Left renal pelvis (tissue), 4 donors: ENCODE data around the gene IFIT2. TPM values are rescaled to one million over a fixed set of nuclear protein-coding genes. Genes with fewer than 3 reads are reported as not detected.
"Not testable (repeated sequence)": the region's sequence is repeated elsewhere in the genome, so short reads cannot be mapped to it uniquely, and the experiment has no call there.

ENCODE experiments used
- DNase-seq, 4 donors: peaks; one replicate each; pipeline ENCODE4 v3.0.0-alpha.2; 2013; ENCODE audit warnings: low read depth in 4 of 4, low spot score in 3 of 4
- polyA plus RNA-seq, 4 donors: library from polyadenylated mRNA; unstranded; fragments of 120-200 nt; gene quantifications; one replicate each; pipeline ENCODE4 v1.2.1, GENCODE V29; 2013; ENCODE audit not compliant: insufficient read length in 4 of 4

The IFIT2 gene, protein sequence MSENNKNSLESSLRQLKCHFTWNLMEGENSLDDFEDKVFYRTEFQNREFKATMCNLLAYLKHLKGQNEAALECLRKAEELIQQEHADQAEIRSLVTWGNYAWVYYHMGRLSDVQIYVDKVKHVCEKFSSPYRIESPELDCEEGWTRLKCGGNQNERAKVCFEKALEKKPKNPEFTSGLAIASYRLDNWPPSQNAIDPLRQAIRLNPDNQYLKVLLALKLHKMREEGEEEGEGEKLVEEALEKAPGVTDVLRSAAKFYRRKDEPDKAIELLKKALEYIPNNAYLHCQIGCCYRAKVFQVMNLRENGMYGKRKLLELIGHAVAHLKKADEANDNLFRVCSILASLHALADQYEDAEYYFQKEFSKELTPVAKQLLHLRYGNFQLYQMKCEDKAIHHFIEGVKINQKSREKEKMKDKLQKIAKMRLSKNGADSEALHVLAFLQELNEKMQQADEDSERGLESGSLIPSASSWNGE
- polyA plus RNA-seq = 10 to 100 TPM in 2 of 4 donors, 1 to 10 TPM in 2; 7.5 to 14.6 (median 10.9) TPM

DNA sequence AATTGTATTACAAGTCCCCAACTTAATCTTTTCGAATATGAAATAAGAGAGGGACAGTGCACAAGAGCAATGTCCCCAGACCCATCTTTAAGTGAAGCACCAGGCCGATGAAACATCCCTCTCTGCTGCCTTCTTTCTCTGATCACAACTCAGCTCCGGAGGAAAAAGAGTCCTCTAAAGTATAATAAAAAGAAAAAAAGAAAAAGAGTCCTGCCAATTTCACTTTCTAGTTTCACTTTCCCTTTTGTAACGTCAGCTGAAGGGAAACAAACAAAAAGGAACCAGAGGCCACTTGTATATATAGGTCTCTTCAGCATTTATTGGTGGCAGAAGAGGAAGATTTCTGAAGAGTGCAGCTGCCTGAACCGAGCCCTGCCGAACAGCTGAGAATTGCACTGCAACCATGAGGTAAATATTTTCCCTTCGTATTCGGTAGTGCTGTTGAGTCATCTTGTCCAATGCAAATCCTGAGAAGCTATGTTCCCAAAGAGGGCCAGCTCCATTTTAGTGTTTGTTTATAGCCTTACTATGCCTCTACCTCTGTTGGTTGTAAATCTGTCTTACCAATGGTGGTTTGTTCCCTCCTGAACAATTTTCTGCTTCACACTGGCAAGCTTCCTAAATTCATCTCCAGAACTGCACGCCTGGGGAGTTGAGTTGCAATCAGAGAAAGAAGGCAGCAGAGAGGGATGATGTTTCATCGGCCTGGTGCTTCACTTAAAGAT is at the start of gene IFIT2:
IFIT2 (plus strand) TSS at position 326 of the 725 bp plus-strand sequence; CDS start at position 404, 78 bp downstream.
- peak in 2 of 4 donors; percentile 59 to 60 for DNase-seq

DNA sequence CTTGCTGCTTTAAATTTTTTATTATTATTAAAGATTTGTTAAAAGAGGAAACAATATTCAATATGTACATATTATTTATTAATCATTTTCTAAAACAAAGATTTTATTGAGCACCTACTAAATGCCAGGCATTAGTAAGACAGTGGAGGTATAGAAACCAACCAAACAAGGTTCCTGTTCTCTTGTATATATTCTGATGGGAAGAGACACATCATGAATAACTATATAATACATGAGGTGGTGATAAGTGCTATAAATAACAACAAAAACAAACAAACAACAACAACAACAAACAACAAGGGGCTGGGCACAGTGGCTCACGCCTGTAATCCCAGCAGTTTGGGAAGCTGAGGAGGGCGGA is 49.6 kb upstream of the IFIT2 start:
- DNase-seq = no peak

DNA sequence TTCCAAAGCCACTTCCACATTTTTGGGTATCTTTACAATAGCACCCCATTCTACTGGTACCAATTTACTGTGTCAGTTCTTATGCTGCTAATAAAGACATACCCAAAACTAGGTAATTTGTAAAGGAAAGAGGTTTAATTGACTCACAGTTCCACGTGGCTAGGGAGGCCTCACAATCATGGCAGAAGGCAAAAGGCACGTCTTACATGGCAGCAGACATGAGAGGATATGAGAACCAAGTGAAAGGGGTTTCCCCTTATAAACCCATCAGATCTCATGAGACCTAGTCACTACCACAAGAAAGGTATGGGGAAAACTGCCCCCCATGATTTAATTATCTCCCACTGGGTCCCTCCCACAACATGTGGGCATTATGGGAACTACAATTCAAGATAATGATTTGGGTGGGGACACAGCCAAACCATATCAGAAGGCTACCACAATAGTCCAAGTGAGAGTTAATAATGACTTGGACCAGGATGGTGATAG is 46.7 kb upstream of the IFIT2 start:
- DNase-seq = not testable (repeated sequence)

DNA sequence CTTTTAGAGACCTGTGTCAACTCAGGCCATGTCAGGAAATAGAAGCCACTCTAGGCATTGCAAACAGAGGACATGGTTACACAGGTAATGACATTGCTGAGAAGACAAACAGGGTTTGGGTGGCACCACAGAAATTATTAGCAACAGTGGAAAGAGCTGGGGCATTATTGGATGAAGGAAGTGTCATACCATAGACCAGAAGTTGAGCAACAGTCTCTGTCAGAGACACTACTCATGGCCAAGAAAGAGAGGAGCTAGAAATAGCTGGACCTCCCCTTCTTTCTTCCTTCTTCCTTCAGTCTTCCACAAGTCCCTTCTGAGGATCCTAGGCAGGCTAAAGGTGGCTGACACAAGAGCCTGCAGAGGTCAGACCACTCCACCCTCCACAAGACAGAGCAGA is 46.1 kb upstream of the IFIT2 start:
- DNase-seq = no peak

DNA sequence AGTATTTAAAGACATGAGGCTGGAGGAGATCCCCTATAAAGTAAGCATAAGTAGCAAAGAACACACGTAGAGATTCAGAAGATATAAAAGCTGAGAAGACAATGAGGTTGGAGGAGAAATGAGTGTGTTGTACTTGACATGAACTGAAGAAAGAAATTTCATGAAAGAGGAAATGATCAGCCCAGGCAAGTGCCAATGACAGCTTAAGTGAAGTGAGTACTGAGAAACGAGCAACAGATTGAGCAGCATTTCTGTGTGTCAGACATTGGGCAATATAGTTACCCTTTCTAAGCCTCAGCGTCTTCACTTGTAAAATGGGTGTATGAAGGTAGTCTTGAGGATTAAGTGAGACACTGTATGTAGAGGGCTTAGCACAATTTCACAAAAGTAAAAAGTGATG is 45.5 kb upstream of the IFIT2 start:
- no peak for DNase-seq

DNA sequence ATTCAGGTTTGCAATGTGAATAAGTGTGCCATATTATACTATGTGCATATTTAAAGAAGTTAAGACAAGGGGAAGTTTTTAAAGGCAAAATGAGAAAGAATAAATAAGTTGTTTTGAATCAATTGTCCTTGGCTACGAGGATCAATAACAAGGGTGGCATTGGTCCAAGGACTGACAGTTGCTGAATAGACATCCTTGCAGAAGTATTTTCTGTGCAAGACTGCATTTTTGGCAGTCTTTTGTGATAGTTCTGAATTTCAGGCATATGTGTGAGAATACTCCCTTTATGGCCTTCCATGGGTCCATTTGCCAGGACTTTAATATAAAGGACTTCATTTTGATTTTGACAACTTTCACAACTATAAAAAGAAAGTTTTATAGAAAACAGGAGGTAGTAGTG is 44.9 kb upstream of the IFIT2 start:
- DNase-seq = no peak

DNA sequence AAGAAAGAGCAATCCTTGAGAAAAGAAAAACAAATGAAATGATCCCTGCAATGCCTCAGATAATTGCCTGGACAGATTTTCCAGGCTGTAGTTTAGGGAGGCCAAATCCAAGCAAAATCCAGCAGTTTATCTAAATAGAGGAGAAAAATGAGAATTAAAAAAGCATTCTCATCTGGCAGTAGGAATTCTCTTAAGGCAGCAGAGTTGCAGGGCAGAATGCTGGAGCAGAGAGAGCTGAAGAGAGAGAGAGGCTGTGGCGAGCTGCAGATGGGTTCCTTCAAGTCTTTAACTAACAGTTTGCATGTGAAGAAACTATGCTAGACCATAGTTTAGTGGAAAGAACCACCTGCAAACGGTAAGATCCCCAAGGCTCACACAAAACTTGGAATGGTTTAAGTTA is 44.3 kb upstream of the IFIT2 start:
- DNase-seq = no peak

DNA sequence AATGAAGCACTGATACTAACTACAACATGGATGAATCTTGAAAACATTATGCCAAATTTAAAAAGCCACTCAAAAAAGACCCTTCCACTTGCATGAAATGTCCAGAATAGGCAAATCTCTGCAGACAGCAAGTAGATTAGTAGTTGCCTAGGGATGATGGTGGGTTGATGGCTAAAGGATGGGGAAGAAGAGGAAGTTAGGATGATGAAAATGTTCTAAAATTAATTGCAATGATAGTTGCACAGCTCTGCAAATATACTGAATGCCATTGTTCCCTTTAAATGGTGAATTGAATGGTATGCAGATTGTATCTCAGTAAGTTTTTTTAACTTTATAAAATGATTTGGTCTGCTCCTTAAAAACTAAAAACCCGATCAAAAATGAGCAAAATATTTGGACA is 43.0 kb upstream of the IFIT2 start:
- no peak for DNase-seq

DNA sequence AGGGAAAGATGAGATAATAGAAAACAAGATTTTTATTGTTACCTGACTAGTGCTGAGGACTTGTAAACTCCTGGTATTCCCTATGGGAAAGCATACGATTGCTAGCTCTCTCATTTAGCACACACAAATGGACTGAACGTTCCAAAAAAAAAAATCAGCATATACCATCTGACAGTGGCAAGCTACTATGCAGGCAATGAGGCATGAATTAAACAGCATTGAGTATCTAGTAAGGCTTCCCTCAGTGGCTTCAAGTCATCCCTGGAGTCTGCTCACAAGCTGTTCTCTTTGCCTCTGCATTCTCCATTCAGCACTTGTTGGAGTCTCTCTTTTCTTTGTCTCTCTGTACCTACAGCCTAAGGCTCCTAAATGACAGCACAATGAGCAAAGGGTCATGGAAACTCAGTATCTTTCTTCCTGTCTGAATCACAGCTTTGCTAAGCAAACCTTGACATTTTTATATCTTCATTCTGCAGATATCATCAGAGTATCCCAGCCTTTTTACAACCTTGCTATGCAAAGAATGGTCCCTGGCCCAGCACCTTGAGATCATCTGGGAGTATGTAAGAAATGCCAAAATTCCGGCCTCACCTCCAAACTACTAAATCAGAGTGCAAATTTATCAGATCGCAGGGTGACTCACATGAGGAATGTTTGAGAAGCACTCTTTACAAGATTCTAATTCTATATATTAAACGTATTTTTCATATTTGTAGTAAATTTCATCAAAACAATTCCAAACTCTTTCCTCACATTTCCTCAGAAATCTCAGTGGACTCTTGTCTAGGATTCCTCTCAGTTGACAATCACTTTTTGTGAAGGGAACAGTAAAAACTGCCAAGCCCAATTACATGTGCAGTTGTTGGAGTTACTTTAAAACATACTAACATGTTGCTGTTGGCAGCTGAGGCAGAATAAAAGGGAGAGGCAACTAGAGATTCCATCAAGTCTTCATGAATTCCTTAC is 39.5 kb upstream of the IFIT2 start:
- DNase-seq = no peak

DNA sequence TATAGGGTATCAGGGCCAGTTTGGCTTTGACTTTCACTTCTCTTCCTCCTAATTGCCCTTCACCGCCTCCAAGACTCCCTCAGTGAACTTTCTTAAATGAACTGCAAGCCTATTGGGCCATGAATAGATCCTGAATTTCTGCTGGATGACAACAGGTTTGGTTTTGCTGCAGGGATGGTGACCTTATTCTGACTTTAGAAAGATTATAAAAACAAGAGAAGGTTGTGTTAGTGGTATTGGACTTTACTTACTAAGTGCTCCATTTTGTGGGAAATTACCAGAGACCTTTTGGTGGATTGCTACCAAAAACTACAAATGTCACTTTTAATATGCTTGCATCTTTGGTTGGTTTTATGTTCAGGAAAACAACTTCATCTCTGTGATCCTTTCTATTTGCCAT is 38.8 kb upstream of the IFIT2 start:
- no peak for DNase-seq

DNA sequence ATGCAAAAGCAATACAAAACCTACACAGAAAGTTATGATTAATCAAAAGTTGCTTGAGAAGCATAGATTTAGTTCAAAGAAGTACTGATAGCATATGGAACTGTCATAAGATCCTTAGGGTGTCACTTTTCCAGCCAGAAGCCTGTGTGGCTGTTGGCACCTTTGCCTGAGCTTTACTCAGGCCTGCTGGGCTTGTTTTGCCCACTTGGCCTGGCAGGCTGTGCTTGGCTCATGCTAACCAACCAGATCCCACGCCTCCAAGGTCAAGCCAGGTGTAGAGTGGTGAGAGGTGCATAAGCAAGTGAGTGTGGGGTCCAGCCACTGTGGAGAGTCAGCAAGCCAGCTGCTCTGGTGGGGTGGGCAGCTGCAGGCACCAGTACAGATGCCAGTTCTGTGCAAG is 38.3 kb upstream of the IFIT2 start:
- DNase-seq = no peak

DNA sequence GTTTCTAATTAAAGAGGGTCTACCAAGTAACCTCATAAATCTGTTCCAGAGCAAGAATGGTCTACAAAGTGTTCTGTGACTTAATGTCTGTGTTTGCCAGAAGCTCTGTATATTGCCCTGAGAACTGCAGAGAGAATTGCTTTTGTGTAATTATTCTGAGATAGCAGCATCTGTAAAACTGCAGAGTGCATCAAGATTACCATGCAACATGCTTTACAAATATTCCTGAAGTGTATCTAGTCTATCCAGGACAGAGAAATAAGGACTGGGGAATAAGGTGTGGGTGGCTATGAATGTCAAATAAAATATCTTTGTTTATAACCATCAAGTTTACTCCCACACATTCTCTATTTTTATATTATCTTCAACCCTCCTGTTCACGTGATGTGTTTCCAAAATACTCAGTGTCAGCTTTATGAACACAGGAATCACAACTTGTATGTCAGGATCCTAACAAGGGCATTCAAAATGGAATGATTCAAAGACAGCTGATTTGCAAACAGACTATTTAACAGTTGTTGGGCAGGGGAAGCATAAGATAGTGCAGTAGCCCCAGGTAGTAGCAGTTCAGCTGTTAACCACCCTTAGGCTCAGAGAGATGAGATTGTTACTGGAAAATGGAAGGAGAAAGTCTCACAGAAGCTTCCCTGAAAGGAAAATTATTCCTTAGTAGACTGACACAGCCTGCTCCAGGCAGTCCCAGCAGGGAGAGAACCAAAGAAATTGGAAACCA is 35.0 kb upstream of the IFIT2 start:
- DNase-seq = no peak

DNA sequence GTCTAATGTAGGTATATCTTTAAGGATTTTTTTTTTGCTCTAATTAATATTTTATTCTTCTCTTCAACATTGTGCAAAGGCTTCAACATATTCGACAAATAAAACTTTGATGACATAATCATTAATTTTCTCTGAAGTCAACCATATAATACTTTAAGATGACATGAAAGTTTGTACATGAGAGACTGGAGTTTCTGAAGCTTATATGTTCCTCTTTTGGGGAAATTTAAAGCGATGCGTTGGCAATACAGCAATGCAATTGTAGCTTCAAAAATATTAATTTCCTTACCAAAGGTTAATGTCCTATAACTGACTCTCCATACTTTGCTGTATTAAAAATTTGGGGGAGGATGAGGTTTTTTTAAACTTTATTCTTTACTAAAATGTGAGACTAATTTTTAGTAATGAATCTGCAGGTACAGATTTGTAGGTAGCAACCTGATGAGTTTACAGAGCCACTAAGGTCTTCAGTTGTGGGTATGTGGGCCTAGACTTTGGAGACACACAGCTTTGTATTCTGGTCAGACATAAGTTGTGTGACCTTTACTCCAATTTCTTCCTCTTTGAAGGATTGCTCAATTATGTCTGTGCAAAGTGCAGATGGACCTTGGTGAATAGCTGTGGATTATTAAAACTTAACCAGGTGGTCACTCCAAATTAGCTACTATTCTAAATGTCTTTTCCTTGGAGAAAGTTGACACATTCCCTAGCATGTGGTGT is 32.3 kb upstream of the IFIT2 start:
- no peak for DNase-seq

DNA sequence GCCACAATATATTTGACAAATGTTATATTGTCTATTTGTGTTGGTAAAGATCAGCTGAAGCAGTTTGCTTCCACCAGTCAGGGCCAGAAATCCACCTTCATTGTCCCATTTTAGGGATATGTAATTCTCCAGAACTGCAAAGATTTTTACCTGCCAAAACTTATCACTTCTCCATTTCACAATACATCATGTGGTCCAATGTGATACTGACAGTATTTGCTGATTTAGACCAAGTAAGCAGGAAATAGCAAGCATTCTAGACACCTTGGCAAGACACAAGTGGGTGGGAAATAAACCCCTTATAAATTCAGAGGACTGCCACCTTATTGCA is 31.7 kb upstream of the IFIT2 start:
- no peak for DNase-seq

DNA sequence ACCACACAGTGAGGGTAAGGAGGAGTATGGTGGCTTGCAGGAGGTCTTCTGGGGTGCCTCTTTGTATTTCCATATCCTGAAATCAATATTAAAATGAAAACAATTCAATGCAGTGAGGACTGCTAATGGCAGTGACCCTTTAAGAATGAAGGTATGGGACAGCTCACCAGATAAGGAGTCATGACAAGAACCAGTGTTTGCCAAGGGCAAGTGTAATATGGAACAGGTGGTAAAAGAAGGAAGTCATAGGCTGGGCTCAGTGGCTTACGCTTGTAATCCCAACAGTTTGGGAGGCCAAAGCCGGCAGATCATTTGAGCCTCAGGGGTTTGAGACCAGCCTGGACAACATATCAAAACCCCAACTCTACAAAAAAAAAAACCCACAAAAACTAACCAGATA is 30.3 kb upstream of the IFIT2 start:
- no peak for DNase-seq

DNA sequence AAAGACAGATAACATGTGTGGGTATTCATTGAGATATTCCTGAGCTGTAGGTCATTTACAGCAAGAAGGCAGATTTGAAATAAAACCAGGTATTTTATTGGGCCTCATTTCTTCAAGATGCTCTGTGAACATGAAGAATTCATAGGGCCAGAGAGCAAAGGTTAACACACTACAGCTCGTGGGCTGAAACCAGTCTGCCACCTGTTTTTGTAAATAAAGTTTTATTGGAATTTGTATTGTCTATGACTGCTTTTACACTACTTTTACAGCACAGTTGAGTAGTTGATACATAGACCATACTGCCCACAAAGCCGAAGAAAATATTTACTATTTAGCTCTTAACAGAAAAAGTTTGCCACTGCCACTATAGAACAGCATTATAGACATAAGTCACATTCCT is 28.2 kb upstream of the IFIT2 start:
- DNase-seq = no peak

DNA sequence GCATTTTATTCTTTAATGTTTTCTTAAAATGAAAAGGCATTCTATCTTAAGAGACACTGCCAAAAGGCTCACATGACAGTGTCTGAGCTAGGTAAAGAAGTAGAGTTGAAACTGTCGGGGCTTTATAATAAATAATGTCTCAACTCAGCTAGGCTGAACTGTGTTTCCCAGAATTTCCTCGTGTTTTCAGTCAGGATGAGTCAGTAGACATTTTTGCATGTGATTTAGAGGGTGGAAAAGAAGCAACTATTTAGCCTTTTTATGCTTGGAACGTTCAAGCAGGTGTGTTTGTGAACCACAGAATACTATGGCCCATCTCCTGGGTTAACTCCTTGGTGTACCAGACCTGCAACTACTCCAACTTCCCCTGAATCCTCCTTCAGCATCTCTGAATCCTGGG is 26.9 kb upstream of the IFIT2 start:
- no peak for DNase-seq

DNA sequence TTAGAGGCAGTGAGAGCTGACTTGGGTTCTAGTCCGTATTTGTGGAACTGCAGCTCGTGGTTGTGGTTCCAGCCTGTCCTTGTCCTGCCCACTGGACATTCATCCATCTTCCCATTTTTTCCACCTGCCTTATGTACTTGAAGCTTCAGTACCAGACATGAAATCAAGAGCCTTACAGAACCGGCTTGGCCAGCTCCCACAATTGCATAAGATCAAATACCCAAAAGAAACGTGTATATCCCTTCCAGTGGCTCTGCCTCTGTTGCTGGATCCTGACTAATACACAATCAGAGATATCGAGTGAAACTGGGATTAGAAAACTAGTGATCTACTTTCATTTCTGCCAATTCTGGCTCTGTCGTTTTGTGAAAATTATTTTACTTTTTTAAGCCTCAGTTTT is 26.5 kb upstream of the IFIT2 start:
- no peak for DNase-seq

DNA sequence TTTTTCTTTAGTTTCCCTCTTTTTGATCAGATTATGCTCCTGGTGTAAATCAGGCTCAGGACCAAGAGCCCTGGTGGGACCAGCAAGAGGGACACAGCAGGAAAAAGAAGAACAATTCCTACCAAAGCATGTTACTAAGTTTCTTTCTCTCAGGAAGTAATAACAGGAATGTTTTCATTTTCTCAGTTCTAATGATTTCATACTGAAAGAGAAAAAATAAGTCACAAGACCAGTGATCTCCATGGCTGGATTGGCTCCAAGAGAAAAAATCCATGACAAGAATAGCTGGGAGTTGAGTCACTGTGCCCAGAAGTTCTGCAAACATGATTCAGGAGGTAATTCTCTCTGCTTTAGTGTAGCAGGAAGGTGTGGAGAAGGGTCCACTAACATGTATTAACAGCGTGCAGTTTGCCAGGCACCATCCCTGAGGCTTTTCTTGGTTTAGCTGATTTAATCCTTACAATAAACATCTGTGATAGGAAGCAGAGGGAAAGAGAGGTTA is 23.8 kb upstream of the IFIT2 start:
- peak in 1 of 4 donors; percentile 41 for DNase-seq
